GM21360 (cell line): Measurements from ENCODE around the gene SHISAL1.
"Not testable (repeated sequence)": the region's sequence is repeated elsewhere in the genome, so short reads cannot be mapped to it uniquely, and the experiment has no call there.

Experiments
- ATAC-seq: cut with Tn5 transposase; IDR thresholded peaks from one replicate; pipeline ENCODE4 v1.9.1; 2021; ENCODE audit warnings: mild to moderate bottlenecking, moderate library complexity; ENCODE audit not compliant: unreplicated experiment

SHISAL1 gene

DNA sequence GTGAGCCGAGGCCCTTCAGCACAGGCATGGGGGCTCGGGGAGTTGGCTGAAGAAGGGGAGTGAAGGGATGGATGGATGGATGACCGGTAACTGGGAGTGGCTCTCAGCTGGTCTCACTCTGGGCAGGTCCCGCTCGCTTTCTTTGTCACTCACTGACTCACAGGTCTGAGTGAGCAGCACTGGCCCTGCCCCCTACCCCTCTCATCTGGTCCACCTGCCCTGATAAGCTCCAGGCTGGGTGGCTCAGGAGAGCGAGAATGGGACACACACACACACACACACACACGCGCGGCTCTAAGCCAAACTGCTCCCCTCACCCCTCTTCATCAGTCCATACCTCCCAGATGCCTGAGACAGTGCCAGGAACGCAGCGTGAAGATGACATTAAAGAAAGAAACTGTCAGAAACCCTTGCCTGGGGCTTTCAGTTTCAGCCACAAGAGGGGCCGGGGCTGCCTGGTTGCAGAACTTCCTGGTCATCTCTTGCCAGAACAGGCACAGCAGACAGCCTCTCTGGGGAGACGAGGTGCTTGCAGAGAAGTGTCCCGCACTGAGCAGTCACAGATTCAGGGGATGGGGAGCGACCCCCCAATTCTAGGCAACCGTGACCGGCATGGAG lies 16.5 kb upstream of the SHISAL1 start:
- no peak for ATAC-seq

DNA sequence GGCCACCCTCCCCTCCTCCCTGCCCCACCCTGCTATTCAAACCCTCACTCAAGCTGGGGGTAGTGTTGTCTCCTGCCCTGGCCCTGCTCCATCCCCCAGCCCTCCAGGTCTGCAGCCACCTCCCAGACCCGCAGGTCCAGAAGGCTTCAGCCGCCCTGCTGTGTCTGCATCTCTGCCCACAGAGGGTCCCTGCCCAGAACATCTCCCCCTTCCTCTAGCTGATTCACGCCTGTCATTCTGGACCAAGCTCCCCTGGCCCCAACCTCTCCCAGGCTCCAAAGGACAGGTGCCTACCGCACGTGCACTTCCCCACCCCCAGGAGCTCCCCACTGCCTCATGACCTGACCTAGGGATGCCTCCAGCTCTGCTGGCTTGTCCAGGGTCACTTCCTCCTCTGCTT lies 16.0 kb upstream of the SHISAL1 start:
- ATAC-seq: no peak

DNA sequence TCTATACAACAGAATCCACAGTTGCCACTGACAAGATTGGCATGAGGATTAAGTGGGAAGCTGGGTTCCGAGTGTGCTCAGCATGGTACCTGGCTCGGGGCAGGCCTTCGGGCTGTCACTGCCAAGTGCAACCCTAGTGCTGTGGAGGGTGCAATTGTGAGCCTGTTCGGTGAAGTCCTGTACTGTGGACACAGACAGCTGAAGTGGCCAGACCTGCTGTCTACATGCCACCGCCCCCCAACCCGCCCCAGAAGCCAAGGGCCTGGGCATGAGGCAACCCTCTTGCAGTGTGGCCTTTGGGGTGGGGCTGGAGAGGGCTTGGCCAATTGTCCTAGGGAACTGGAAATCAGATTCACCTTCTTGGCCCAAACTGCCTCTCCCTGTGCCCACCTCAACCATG lies 15.6 kb upstream of the SHISAL1 start:
- ATAC-seq: no peak

DNA sequence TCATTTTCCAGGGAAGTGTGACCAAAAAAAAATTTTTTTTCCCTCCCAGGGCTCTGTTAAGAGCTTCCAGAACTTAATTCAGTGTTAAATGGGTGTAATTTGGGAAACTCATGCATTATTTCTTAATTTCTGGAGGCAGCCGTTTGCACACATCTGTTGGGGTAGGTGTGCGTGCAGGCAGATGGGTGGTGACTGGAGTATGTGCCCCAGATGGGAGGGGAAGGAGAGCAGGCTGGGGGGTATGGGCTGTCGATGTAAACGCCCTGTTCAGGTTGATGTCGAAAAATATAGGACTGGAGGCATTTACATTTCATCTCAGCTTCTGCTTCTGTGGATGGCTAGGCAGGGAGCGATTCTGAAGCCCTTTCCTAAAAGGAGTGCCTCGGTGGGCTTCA lies 13.7 kb upstream of the SHISAL1 start:
- no peak for ATAC-seq

DNA sequence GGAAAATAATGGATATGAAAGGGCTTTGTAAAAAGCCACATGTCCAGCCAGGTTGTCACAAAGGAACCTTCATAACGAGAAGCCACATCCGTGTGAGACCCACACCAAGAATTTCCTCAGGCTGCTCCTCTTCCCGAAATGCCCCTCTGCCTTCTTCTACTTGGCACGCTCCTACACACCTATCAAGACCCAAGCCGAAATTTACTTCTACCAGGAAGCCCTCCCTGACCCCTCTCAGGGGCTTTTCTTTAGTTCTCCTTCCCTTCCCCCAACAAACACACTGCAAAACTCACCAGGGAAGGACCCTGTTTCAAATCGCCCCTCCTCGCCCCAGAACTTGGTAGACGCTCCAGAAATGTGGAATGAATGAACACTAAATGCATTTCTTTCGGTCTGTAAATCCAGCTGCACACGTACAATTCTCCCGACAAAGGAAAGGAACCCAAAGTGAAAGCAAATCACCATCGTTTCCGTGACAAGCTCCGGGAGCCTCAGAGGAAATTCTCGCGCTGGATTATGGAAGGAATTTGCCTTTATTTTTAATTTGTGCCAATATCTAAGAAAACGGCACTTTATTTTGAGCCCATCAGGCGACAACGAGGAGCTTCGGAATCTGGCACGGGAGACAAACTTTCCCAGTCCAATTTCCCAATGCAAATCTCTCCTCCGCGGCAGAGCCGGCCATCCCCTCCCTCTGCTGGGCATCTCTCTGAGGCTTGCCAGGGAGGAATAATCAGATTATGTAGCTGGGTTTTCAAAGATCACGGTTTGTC lies 13.2 kb upstream of the SHISAL1 start:
- no peak for ATAC-seq

DNA sequence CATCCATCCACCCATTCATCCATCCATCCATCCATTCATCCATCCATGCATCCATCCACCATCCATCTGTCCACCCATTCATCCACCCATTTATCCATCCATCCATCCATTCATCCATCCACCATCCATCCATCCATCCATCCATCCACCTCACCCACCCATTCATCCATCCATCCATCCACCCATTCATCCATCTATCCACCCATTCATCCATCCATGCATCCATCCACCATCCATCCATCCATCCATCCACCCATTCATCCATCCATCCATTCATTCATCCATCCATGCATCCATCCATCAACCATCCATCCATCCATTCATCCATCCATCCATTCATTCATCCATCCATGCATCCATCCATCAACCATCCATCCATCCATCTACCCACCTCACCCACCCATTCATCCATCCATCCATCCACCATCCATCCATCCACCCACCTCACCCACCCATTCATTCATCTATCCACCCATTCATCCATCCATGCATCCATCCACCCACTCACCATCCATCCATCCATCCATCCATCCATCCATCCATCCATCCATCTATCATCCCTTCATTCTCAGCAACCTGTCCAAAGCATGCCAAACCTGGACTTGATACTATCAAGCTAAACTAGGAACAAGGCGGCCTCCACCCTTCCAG lies 10.5 kb upstream of the SHISAL1 start:
- not testable (repeated sequence) for ATAC-seq

DNA sequence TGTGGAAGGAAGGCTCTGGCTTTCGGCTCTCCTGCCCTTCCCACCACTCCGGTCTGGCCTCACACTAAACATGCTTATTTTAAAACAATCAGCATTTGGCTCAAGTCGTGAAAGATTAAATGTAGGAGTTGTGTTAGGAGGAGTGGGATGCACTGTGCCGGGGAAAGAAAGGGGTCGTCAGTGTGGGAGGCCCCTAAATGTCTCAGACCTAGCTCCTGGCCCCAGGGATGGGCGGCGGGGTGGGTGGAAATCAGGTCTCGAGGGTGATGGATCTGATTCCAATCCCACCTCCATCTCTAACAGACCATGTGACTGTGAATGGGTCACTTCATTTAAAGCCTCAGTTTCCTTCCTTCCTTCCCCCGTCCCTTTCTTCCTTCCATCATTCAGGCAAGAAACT lies 6.9 kb upstream of the SHISAL1 start:
- ATAC-seq: no peak

DNA sequence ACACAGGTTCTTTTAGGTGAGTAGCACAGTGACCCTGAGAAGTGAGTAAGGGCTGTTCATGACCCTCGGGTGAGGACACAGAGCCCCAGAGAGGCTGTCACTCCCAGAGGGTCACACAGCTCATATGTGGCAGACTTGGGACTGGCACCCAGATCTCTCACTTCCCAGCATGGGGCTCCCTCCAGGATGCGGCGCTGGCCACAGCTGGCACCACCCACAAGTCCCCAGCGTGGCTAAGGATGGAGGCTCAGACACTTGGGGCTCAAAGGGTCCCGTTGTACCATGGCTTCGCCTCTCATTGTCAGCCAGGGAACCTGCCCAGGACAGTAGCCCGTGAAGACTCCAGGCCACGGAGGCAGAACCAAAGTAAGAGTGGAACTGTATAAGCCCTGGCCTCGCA lies 6.0 kb upstream of the SHISAL1 start:
- no peak for ATAC-seq

DNA sequence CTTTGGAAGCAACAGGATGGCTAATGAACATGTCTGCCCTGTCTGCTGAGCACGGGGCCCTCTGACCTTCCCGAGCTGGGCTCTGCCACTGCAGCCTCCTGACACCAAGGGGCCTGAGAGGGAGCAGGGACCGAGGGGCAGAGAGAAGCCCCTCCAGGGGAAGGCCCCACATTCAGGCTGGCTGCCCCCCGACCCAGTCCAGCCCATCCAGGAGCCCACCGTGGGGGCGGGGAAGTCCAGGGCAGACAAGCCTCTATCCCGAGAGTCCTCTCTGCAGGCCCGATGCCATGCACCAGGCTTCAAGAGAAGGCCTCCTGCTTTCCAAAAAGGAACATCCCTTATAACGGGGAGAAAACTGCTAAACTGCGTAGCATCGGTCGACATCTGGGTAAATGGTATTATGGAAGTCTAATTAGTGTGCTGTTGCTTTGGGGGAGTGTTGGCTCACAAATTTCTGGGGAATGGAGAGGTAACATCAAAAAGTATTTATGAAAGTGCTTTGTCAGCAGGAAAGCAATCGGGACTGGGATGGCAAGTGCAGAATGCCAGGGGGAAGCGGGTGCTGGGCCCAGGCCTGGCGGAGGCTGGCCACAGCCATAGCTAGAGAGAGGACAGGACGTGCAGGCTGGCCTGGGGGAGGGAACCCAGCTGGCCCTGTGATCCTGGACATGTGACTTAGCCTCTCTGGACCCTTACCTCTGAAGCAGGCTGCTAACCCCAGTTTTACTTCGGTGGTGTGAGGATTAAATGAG lies 5.3 kb upstream of the SHISAL1 start:
- ATAC-seq: no peak

DNA sequence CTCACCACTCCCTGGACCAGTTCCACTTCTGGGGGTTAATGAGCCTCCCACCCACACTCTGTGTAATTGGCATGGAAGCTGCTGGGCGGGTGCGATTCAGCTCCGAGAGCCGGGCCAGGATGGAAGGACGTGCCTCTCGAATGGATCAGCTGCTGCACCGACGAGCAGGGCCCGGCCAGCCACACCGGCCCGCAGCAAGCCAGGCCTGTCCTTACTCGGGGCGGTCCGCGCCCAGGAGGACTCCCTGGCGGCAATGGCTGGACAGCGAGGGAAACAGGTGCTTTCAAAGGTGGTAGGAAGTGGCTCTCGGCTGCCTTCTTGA lies 4.3 kb upstream of the SHISAL1 start:
- ATAC-seq: no peak

DNA sequence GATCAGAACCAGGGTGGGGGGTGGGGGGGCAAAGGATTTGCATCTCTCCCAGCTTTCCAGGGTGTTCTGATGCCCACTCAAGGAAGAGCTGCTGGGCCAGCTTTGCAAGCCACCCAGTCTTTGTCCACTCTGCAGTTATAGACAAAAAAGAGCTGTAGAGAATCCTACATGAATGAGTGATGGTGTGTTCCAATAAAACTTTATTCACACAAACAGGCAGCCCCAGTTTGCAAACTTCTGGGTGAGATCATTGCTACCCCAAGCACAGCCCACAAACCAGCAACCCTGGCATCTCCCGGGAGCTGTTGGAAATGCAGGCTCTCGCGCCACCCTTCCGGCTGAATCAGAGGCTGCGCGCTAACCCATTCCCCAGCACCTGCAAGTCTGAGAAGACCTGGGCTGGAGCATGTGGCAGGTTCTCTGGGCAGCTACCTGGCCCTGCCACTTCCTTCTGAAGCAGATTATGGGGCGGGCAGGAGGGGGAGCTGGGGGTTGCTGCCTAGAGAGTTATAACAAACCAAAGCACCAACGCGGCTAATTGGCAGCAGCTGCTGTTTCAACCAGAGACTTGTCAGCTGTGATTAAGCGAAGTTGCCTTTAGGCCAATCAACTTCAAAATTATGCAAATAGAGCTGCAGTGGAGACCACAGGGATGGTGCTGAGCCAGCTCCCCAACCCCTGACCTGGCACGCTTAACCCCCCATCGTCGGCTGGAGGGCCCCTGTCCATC lies 3.8 kb upstream of the SHISAL1 start:
- ATAC-seq: no peak

DNA sequence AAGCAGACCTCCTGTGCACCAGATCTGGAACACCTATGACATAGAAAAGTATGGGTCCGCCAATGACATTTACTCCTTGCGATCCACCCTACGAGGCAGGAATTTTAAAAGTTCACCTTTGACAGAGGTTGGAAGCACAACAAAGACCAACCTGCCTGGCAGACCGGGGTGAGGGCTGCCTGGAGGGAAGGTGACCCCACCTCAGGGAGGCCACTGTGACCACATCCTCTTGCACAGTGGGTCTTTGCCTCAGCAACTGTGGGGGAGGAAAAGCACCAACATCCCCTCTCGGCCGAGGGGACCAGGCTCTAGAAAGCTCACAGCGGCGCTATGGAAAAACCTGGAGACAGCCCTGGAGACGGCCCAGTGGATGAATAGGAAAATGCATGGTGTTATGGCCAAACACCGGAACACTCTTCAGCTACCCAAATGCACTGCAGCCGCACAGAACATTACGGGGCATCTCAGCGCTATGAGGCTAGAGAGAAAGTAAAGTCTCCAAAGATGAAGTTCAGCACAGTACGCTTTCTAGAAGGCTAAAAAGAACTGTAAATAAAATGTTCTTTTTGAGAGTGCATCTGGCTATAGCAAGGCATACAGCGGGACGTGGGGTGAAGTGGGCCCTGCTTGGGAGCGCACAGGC lies 1.8 kb upstream of the SHISAL1 start:
- no peak for ATAC-seq

DNA sequence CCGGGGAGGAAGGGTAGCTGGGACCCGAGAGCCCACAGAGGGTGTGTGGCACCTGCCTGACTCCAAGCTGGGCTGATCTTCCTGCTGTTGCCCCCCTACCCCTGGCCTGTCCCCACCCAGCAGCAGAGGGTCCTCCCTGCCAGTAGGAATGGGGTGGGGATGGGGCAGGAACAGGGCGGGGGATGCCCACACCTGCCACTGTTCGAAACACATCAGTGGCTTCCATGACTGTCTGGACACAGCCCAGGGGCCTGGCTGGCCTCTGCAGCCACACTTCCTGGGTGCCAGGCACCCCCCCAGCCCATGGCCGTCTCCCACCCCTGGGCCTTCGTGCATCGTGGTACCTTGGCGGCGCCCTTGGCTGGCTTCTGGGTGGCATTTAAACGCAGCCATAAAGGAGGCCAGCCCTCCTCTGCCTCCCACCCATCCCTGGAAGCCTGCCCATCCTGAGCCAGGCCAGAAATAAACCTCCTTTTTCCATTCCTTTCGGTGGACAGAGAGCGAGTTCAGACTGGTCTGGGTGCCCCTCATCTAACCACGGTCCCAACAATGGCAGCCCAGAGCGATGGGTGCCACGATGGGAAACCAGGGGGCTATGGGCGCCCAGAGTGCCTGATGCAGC lies 745 bp upstream of the SHISAL1 start:
- ATAC-seq: no peak

DNA sequence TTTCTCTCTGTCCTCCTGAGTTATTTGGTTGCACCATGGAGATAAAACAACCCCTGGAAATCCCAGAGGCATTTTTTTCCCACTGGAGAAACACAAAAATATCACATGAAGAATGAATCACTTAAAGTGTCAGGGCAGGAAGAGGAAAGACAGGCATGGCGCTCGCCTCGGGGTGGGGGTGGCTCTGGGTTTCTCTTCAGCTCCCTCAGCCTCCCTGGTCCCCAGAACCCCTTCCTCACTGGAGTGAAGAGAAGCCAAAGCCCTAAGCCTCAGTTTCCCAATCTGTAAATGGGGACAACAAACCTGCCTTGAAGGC lies 938 bp downstream of the SHISAL1 start:
- ATAC-seq: no peak

DNA sequence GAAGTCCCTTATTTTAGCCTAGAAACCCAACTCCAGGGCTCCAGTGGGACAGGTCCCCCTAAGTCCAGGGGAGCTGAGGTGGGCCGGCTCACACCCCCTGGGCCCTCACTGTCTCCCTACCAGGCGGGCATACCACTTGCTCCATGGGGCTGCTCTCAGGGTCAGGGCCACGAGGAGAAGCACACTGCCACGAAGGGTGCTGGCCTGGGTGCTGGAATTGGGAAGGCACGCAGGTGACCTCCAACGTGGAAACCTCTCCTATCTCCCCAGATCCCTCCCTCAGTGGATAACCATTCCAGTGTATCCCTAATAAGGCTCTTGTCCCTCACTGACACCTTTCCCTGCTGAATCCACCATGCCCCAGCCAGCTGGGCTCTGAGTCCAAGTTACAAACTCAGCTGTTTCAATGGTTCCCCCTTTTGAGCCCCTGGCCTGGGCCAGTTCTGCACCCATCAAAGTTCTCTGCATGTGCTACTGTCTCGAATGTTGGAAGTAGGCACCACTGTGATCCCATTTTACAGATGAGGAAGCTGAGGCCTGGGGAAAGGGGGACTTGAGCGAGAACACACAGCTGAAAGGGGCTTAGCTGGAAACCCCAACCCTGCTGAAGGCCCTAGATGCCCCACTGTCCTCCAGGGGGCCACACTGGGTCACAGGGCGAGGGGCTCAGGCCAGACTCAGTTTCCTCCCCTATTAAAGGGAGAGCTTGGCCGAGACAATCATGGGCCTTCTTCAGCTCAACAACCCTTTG lies 1.5 kb downstream of the SHISAL1 start:
- ATAC-seq: no peak

DNA sequence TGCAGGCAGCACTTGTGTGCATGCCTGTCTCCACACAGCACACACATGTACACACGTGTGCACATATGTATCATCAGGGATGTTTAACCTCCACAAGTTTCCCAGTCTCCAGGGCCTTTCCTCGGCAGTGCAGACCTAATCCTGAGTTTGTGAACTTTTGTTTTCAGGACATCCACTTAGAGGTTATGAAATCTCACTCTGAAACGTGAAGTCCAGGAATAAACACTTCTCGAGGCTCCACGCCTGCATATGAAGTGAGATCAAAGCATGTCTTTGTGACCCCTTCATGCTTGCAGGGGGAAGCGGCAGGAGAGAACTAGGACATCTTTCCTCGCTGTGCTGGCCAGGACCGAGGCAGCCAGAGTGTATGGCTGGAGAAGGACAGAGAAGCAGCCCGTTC lies 3.1 kb downstream of the SHISAL1 start:
- no peak for ATAC-seq

DNA sequence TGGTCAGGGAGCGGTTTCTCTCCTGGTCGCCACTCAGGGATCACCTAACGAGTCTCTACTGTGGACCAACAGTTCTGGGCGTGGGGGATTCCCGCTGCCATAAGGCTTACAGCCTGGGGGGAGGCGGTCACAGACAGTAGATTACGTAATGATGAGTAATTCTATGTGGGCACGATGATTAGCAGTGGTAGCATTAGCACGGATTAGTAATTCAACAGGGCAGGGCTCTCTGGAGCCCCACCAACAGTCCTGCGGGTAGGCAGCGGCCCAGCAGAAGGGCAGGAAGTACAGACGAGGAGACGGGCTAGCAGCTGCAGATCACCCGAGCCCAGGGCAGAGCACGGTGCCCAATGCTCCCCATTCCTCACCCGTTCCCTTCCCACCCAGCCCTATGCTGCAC lies 3.6 kb downstream of the SHISAL1 start:
- ATAC-seq: no peak

DNA sequence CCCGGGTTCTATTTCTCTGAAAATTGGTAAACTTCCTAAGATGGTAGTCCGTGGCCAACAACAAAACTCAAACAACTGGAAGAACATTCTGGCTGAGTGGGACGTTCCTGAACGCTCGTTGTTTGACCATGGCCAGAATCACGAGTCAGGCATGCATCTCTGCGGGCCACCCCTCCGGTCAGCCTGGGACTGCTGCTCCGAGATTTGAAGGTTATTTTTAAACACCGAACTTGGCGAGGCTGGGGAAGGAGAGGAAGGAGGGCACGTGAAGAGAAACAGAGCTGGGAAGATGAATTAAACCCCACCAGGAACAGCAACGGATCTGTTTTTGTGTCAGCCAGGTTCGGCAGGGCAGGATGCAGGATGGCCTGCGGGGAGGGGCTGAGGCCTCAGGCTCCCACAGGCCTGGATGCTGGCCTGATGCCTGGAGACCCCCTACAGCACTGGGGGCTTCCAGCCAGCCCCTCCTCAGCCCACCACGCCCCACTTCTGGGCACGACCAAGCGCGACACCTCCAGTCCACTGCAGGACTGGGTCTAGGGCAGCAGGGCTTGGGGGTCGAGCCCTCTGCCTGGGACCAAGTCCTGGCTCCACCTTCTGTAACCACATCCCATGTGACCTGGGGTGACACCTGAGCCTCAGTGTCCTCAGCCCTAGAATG lies 5.1 kb downstream of the SHISAL1 start:
- no peak for ATAC-seq

DNA sequence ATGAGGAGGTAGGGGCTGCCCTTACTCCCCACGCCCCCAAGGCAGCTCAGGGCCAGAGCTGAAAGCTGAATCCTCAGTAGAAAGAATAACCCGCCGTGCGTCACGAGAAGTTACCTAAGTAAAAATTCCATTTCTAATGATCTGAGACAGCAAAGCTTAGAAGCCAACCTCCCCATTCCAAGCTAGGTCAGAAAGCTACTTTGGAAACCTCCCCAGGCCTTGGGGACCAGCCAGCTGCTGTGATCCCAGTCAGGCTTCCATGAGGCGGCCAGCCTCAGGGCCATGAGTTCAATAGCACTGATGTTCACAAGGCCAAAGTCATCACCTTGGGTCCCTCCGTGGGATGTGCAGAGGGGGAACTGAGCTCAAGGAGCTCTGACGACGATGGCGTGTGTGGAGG lies 6.9 kb downstream of the SHISAL1 start:
- ATAC-seq: no peak
